A549 (cell line): Measurements from ENCODE around the gene TDRD1. TPM values are rescaled to one million over a fixed set of nuclear protein-coding genes. Genes with fewer than 3 reads are reported as not detected.
A peak's percentile ranks its signal among the peaks of the same experiment; 100 is the strongest.

Source experiments
- ATAC-seq, 2 experiments: fragments of 200-7000 bp in 1 of 2; fragments of >200 bp in 1 of 2; cut with Nextera tagmentation in 1 of 2; cut with Tn5 transposase in 1 of 2; 3 replicates each; pipeline versions ENCODE4 v1.8.0 to v1.9.1; 2018 to 2020; ENCODE audit warnings: mild to moderate bottlenecking in 1 of 2, moderate library complexity in 1 of 2
- CTCF ChIA-PET: fragments of 300-600 bp; sonication (Branson Sonifier 250); formaldehyde crosslinking; extraction: SDS; loops from one replicate; lab custom pipeline; 2021; ENCODE audit warnings: antibody characterized with exemption, inconsistent platforms; lab: Yijun Ruan, JAX
- POLR2A ChIA-PET: fragments of 350-600 bp; formaldehyde crosslinking; extraction: SDS; loops from one replicate; lab custom pipeline; 2021; ENCODE audit warnings: antibody characterized with exemption, inconsistent platforms; lab: Yijun Ruan, JAX
- DNase-seq, 2 experiments: peaks; one replicate each; pipeline versions ENCODE4 v3.0.0 to v3.0.0-alpha.2; 2011 to 2016; ENCODE audit warnings: low read depth in 1 of 2, low spot score in 1 of 2
- FAIRE-seq: peaks from 2 replicates; lab custom pipeline; 2011; peaks lifted over from hg19 to GRCh38; lab: Jason Lieb, UNC
- H3K27ac ChIP-seq, 2 experiments: fragments of >200 bp; sonication (Bioruptor Twin); formaldehyde crosslinking; 3 replicates each; pipeline ENCODE4 v1.5.1; 2016 to 2017
- H3K4me1 ChIP-seq: fragments of >200 bp; sonication (Bioruptor Twin); formaldehyde crosslinking; 3 replicates; pipeline ENCODE4 v1.6.1; 2016
- H3K4me2 ChIP-seq: fragments of >200 bp; sonication (Bioruptor Twin); formaldehyde crosslinking; 3 replicates; pipeline ENCODE4 v1.6.1; 2016
- H3K4me3 ChIP-seq: fragments of >200 bp; sonication (Bioruptor Twin); formaldehyde crosslinking; 3 replicates; pipeline ENCODE4 v1.5.1; 2016
- H3K9me3 ChIP-seq: fragments of >200 bp; sonication (Bioruptor Twin); formaldehyde crosslinking; 3 replicates; pipeline ENCODE4 v1.6.1; 2016
- BCL3 ChIP-seq: fragments of >200 bp; sonication (Bioruptor Twin); formaldehyde crosslinking; IDR thresholded peaks from 3 replicates; pipeline ENCODE4 v1.6.1; 2016
- CEBPB ChIP-seq, 2 experiments: fragments of >200 bp in 1 of 2; sonication (Bioruptor Twin) in 1 of 2; formaldehyde crosslinking in 1 of 2; IDR thresholded peaks; 2 replicates each; pipeline ENCODE4 v1.6.1; 2012 to 2016
- EHF ChIP-seq: fragments of 250-450 bp; sonication (Bioruptor Pico); IDR thresholded peaks from 2 replicates; pipeline ENCODE4 v1.5.0; 2020; ENCODE audit warnings: mild to moderate bottlenecking
- EHMT2 ChIP-seq: fragments of 200-600 bp; sonication (generic); IDR thresholded peaks from 2 replicates; pipeline ENCODE4 v1.6.1; 2016; ENCODE audit warnings: antibody characterized with exemption, low read depth, mild to moderate bottlenecking, moderate library complexity
- EP300 ChIP-seq, 2 experiments: fragments of >200 bp; sonication (Bioruptor Twin); formaldehyde crosslinking; IDR thresholded peaks; 2 replicates in 1 of 2; 3 replicates in 1 of 2; pipeline ENCODE4 v1.6.1; 2016 to 2017
- ESRRA ChIP-seq: fragments of 150-350 bp; IDR thresholded peaks from 2 replicates; pipeline ENCODE4 v1.6.1; 2014; ENCODE audit warnings: mild to moderate bottlenecking, low read length, borderline replicate concordance
- FOSB ChIP-seq: fragments of 250-450 bp; sonication (Bioruptor Pico); IDR thresholded peaks from 2 replicates; pipeline ENCODE4 v1.5.0; 2020; ENCODE audit warnings: mild to moderate bottlenecking, moderate library complexity
- FOXS1 ChIP-seq: fragments of 250-450 bp; sonication (Bioruptor Pico); IDR thresholded peaks from 2 replicates; pipeline ENCODE4 v1.5.0; 2020; ENCODE audit warnings: mild to moderate bottlenecking, moderate library complexity
- HOXA7 ChIP-seq: fragments of 250-450 bp; sonication (Bioruptor Pico); IDR thresholded peaks from 2 replicates; pipeline ENCODE4 v1.5.0; 2020; ENCODE audit warnings: mild to moderate bottlenecking, moderate library complexity
- HOXB13 ChIP-seq: fragments of 250-450 bp; sonication (Bioruptor Pico); IDR thresholded peaks from 2 replicates; pipeline ENCODE4 v1.5.0; 2020; ENCODE audit warnings: low read depth, mild to moderate bottlenecking, moderate library complexity
- HOXB5 ChIP-seq: fragments of 250-450 bp; sonication (Bioruptor Pico); IDR thresholded peaks from 2 replicates; pipeline ENCODE4 v1.5.0; 2020; ENCODE audit warnings: mild to moderate bottlenecking, moderate library complexity
- KDM5A ChIP-seq: fragments of 200-600 bp; sonication (generic); IDR thresholded peaks from 2 replicates; pipeline ENCODE4 v1.6.1; 2016; ENCODE audit warnings: antibody characterized with exemption, mild to moderate bottlenecking
- MAFK ChIP-seq: fragments of 450-650 bp; IDR thresholded peaks from 2 replicates; pipeline ENCODE4 v1.6.1; 2014; ENCODE audit not compliant: partially characterized antibody
- NR3C1 ChIP-seq: fragments of >200 bp; sonication (Bioruptor Twin); formaldehyde crosslinking; IDR thresholded peaks from 3 replicates; pipeline ENCODE4 v1.6.1; 2017
- PBX3 ChIP-seq: IDR thresholded peaks from 2 replicates; pipeline ENCODE4 v1.6.1; 2012
- PHF8 ChIP-seq: fragments of 200-600 bp; sonication (generic); IDR thresholded peaks from 2 replicates; pipeline ENCODE4 v1.6.1; 2016; ENCODE audit warnings: low read depth, mild to moderate bottlenecking, antibody characterized with exemption, moderate library complexity, borderline replicate concordance
- POLR2AphosphoS2 ChIP-seq: conservative IDR thresholded peaks from 2 replicates; pipeline ENCODE4 v1.6.1; 2012; ENCODE audit warnings: low read length, improper control_type of control experiment, inconsistent platforms
- RAD21 ChIP-seq, 2 experiments: fragments of >200 bp in 1 of 2; sonication (Bioruptor Twin) in 1 of 2; formaldehyde crosslinking in 1 of 2; IDR thresholded peaks in 1 of 2; conservative IDR thresholded peaks in 1 of 2; 2 replicates in 1 of 2; 3 replicates in 1 of 2; pipeline ENCODE4 v1.6.1; 2012 to 2018; ENCODE audit warnings: inconsistent platforms in 1 of 2
- RARB ChIP-seq: fragments of 250-450 bp; sonication (Bioruptor Pico); IDR thresholded peaks from 2 replicates; pipeline ENCODE4 v1.8.0; 2021; ENCODE audit warnings: mild to moderate bottlenecking, moderate library complexity
- REST ChIP-seq: fragments of 200-600 bp; sonication (generic); IDR thresholded peaks from 2 replicates; pipeline ENCODE4 v1.6.1; 2016; ENCODE audit warnings: antibody characterized with exemption, mild to moderate bottlenecking, moderate library complexity
- RNF2 ChIP-seq: fragments of 200-600 bp; sonication (generic); IDR thresholded peaks from 2 replicates; pipeline ENCODE4 v1.6.1; 2016; ENCODE audit warnings: low read depth, mild to moderate bottlenecking, antibody characterized with exemption, moderate library complexity, borderline replicate concordance
- TFCP2L1 ChIP-seq: fragments of 250-450 bp; sonication (Bioruptor Pico); IDR thresholded peaks from 2 replicates; pipeline ENCODE4 v1.5.0; 2021; ENCODE audit warnings: mild to moderate bottlenecking
- USF2 ChIP-seq: fragments of 450-650 bp; IDR thresholded peaks from 2 replicates; pipeline ENCODE4 v1.6.1; 2014; ENCODE audit warnings: antibody characterized with exemption
- ZFP36 ChIP-seq: fragments of 450-650 bp; IDR thresholded peaks from 2 replicates; pipeline ENCODE4 v1.6.1; 2014; ENCODE audit warnings: borderline replicate concordance; ENCODE audit not compliant: partially characterized antibody
- ZSCAN20 ChIP-seq: fragments of 250-450 bp; sonication (Bioruptor Pico); IDR thresholded peaks from 2 replicates; pipeline ENCODE4 v1.8.0; 2022; ENCODE audit warnings: mild to moderate bottlenecking, moderate library complexity
- WGBS: methylation state at CpG from one replicate; pipeline ENCODE4 v1.1.6; 2017; ENCODE audit errors: missing lambda C conversion rate; 5-methylcytosine and 5-hydroxymethylcytosine counted together
- polyA plus RNA-seq, 4 experiments: library from polyadenylated mRNA; depleted of rRNA in 3 of 4; stranded (reverse); fragments of >200 nt; fragmentation: RNase III in 1 of 4; extraction: RNeasy Plus Mini Kit Qiagen cat#74134 plus additional on column Dnase treatment in 1 of 4; gene quantifications; 2 replicates in 3 of 4; 3 replicates in 1 of 4; pipeline ENCODE4 v1.2.3, GENCODE V29; 2011 to 2017
- TF ChIP-seq, protein P1 (sequence below): fragments of >200 bp; sonication (Bioruptor Twin); formaldehyde crosslinking; IDR thresholded peaks from 3 replicates; pipeline ENCODE4 v1.5.1; 2016
- TF ChIP-seq, protein P2 (sequence below): fragments of 250-450 bp; sonication (Bioruptor Pico); IDR thresholded peaks from 2 replicates; pipeline ENCODE4 v1.5.0; 2021; ENCODE audit warnings: mild to moderate bottlenecking, moderate library complexity, borderline replicate concordance

The TDRD1 gene
- polyA plus RNA-seq, 2 of the 4 experiments (the other 2 are of a cell fraction): not detected

DNA sequence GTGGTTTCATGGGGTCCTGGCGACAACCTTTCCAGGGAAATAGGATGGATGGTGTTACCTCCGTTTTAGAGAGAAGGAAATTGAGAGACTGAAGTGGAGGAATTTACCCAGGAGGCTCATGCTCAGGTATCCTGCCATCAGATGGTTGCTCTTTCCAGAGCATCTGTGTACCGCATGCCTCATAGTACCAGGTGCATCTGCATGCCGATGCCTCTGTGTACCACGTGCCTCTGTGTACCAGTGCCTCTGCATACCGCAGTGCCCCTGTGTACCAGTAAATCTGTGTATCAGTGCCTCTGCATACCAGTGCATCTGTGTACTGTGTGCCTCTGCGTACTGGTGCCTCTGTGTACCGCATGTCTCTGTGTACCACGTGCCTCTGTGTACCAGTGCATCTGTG lies 63.1 kb downstream of the TDRD1 start:
- CTCF ChIA-PET: interaction anchor here (0.8 kb wide), 1 partner anchor 12 kb away, joined by 3 read pairs; no protein-coding TSS in a partner anchor
- no peak overlapping the region for H3K27ac ChIP-seq
- DNase-seq (no peak), FAIRE-seq (no peak), ATAC-seq (0 out of 6 replicates have a peak, but pooled peaks of 1 of the 2 experiments have one; percentile 4)
- POLR2A ChIA-PET: no interaction called here
- 58% methylated on average over 9 of the region's 9 CpGs for WGBS
- H3K4me3 ChIP-seq: no peak overlapping the region
- TF ChIP-seq RARB (CRISPR knock-in tag): no peak
- no peak for TF ChIP-seq POLR2AphosphoS2
- no peak for TF ChIP-seq EHMT2
- no peak for TF ChIP-seq ZFP36
- no peak for TF ChIP-seq REST
- no peak for TF ChIP-seq ZSCAN20
- TF ChIP-seq USF2: no peak
- TF ChIP-seq EP300 (IDR thresholded peaks at IDR 0.05): no peak
- TF ChIP-seq EHF (CRISPR knock-in tag): no peak
- TF ChIP-seq PHF8: no peak
- no peak for TF ChIP-seq ESRRA
- TF ChIP-seq HOXB5 (CRISPR knock-in tag): no peak
- TF ChIP-seq FOXS1 (CRISPR knock-in tag): no peak
- TF ChIP-seq, protein P1, sequence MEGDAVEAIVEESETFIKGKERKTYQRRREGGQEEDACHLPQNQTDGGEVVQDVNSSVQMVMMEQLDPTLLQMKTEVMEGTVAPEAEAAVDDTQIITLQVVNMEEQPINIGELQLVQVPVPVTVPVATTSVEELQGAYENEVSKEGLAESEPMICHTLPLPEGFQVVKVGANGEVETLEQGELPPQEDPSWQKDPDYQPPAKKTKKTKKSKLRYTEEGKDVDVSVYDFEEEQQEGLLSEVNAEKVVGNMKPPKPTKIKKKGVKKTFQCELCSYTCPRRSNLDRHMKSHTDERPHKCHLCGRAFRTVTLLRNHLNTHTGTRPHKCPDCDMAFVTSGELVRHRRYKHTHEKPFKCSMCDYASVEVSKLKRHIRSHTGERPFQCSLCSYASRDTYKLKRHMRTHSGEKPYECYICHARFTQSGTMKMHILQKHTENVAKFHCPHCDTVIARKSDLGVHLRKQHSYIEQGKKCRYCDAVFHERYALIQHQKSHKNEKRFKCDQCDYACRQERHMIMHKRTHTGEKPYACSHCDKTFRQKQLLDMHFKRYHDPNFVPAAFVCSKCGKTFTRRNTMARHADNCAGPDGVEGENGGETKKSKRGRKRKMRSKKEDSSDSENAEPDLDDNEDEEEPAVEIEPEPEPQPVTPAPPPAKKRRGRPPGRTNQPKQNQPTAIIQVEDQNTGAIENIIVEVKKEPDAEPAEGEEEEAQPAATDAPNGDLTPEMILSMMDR: no peak
- TF ChIP-seq, protein P2, sequence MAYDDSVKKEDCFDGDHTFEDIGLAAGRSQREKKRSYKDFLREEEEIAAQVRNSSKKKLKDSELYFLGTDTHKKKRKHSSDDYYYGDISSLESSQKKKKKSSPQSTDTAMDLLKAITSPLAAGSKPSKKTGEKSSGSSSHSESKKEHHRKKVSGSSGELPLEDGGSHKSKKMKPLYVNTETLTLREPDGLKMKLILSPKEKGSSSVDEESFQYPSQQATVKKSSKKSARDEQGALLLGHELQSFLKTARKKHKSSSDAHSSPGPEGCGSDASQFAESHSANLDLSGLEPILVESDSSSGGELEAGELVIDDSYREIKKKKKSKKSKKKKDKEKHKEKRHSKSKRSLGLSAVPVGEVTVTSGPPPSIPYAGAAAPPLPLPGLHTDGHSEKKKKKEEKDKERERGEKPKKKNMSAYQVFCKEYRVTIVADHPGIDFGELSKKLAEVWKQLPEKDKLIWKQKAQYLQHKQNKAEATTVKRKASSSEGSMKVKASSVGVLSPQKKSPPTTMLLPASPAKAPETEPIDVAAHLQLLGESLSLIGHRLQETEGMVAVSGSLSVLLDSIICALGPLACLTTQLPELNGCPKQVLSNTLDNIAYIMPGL (CRISPR knock-in tag): no peak
- TF ChIP-seq HOXB13 (CRISPR knock-in tag): no peak
- no peak for TF ChIP-seq FOSB (CRISPR knock-in tag)
- no peak for TF ChIP-seq TFCP2L1 (CRISPR knock-in tag)
- no peak for TF ChIP-seq NR3C1
- TF ChIP-seq, all 56 proteins: peak for 0
- Histone ChIP-seq H3K4me1 (peaks cover 11% of the 10 kb centered on the region; the same call in 2 of the 3 replicates), H3K9me3 (no peaks in the 10 kb centered on the region), H3K4me2 (no peak overlapping the region)

DNA sequence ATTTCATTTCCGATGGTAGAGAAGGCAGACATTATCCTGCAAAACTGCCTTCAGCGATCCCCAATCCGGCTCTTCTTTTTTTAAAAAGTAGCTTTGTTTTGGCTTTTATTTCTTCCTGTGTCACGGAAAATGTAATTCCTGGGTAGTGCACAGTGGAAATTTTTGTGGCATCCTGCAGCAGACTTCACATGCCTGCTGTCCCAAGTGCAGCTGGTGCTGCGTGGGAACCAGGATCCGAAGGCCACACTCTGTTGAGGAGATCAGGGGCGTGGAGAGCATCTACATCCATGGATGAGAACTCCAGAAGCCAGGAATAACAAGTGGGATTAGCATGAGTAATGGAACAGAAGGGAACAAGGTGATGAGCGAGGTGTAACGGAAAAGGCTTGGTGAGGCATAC lies 64.5 kb downstream of the TDRD1 start:
- no peak for DNase-seq
- no peak for ATAC-seq
- no peaks in the 10 kb centered on the region for H3K9me3 ChIP-seq
- POLR2A ChIA-PET: no interaction called here
- 56% methylated on average over 9 of the region's 9 CpGs for WGBS
- H3K4me2 ChIP-seq: no peak overlapping the region
- peaks cover 10% of the 10 kb centered on the region; the same call in 2 of the 3 replicates for H3K4me1 ChIP-seq
- H3K4me3 ChIP-seq: no peak overlapping the region
- H3K27ac ChIP-seq: no peak overlapping the region
- no peak for FAIRE-seq
- CTCF ChIA-PET: interaction anchor here (1.3 kb wide), 1 partner anchor 11 kb away, joined by 4 read pairs; no protein-coding TSS in a partner anchor
- no peak for TF ChIP-seq CEBPB (IDR thresholded peaks at IDR 0.05)
- TF ChIP-seq RARB (CRISPR knock-in tag): no peak
- no peak for TF ChIP-seq EHMT2
- TF ChIP-seq ZSCAN20: no peak
- no peak for TF ChIP-seq POLR2AphosphoS2
- no peak for TF ChIP-seq RAD21 (conservative IDR thresholded peaks at IDR 0.05 in 1 of 2, IDR thresholded peaks at IDR 0.05 in 1 of 2)
- no peak for TF ChIP-seq RNF2
- no peak for TF ChIP-seq BCL3
- TF ChIP-seq HOXA7: no peak
- no peak for TF ChIP-seq KDM5A
- TF ChIP-seq PBX3: no peak
- no peak for TF ChIP-seq MAFK
